Liver (tissue), 9 donors: ENCODE measurements around the gene RASD2. TPM values are rescaled to one million over a fixed set of nuclear protein-coding genes. Genes with fewer than 3 reads are reported as not detected.

Experiments
- DNase-seq: peaks from one replicate; pipeline ENCODE4 v3.0.0-alpha.2; 2017; ENCODE audit warnings: low spot score
- H3K27ac ChIP-seq, 2 donors: one replicate each; pipeline ENCODE4 v1.7.0; 2013; ENCODE audit warnings: inconsistent platforms in 2 of 2, low read length in 2 of 2, control low read depth in 1 of 2, low read depth in 1 of 2, mild to moderate bottlenecking in 1 of 2
- H3K27me3 ChIP-seq, 4 donors: one replicate each; pipeline versions ENCODE4 v1.6.1 to v1.7.0; 2013; ENCODE audit warnings: low read length in 3 of 4, inconsistent platforms in 1 of 4, mild to moderate bottlenecking in 1 of 4, moderate library complexity in 1 of 4; ENCODE audit not compliant: control insufficient read depth in 4 of 4, insufficient read depth in 4 of 4
- H3K36me3 ChIP-seq, 4 donors: one replicate each; pipeline versions ENCODE4 v1.6.1 to v1.7.0; 2013; ENCODE audit warnings: low read length in 3 of 4, mild to moderate bottlenecking in 3 of 4, low read depth in 1 of 4, moderate library complexity in 1 of 4; ENCODE audit not compliant: control insufficient read depth in 4 of 4, insufficient read depth in 3 of 4
- H3K4me1 ChIP-seq, 4 donors: one replicate each; pipeline versions ENCODE4 v1.6.1 to v1.7.0; 2013; ENCODE audit warnings: low read length in 3 of 4, mild to moderate bottlenecking in 3 of 4, moderate library complexity in 1 of 4; ENCODE audit not compliant: control insufficient read depth in 4 of 4, insufficient read depth in 4 of 4
- H3K4me3 ChIP-seq, 3 donors: one replicate each; pipeline versions ENCODE4 v1.6.1 to v1.7.0; 2013; ENCODE audit warnings: low read length in 3 of 3, control low read depth in 1 of 3, low read depth in 1 of 3, mild to moderate bottlenecking in 1 of 3
- H3K9ac ChIP-seq, 2 donors: one replicate each; pipeline ENCODE4 v1.7.0; 2013; ENCODE audit warnings: low read length in 2 of 2, mild to moderate bottlenecking in 2 of 2, moderate library complexity in 2 of 2, control low read depth in 1 of 2, low read depth in 1 of 2
- H3K9me3 ChIP-seq, 4 donors: one replicate each; pipeline versions ENCODE4 v1.6.1 to v1.7.0; 2013; ENCODE audit warnings: low read length in 3 of 4; ENCODE audit not compliant: control insufficient read depth in 4 of 4
- ATF3 ChIP-seq: IDR thresholded peaks from 2 replicates; pipeline ENCODE4 v1.6.1; 2016; ENCODE audit warnings: antibody characterized with exemption
- FOXA1 ChIP-seq: IDR thresholded peaks from 2 replicates; pipeline ENCODE4 v1.6.1; 2016; ENCODE audit warnings: antibody characterized with exemption
- FOXA2 ChIP-seq: IDR thresholded peaks from 2 replicates; pipeline ENCODE4 v1.6.1; 2016; ENCODE audit warnings: antibody characterized with exemption
- GABPA ChIP-seq, 2 donors: IDR thresholded peaks in 1 of 2; conservative IDR thresholded peaks in 1 of 2; 2 replicates each; pipeline ENCODE4 v1.6.1; 2016; ENCODE audit warnings: antibody characterized with exemption in 2 of 2, mild to moderate bottlenecking in 1 of 2, moderate library complexity in 1 of 2
- HNF4G ChIP-seq: IDR thresholded peaks from 2 replicates; pipeline ENCODE4 v1.6.1; 2016; ENCODE audit warnings: antibody characterized with exemption
- MAX ChIP-seq: IDR thresholded peaks from 2 replicates; pipeline ENCODE4 v1.6.1; 2016; ENCODE audit warnings: antibody characterized with exemption
- NR2F2 ChIP-seq: IDR thresholded peaks from 2 replicates; pipeline ENCODE4 v1.6.1; 2016; ENCODE audit warnings: antibody characterized with exemption
- RAD21 ChIP-seq, 2 donors: IDR thresholded peaks; 2 replicates each; pipeline ENCODE4 v1.6.1; 2016; ENCODE audit warnings: antibody characterized with exemption in 2 of 2, mild to moderate bottlenecking in 2 of 2
- REST ChIP-seq: IDR thresholded peaks from 2 replicates; pipeline ENCODE4 v1.6.1; 2016; ENCODE audit warnings: antibody characterized with exemption, mild to moderate bottlenecking
- RXRA ChIP-seq, 2 donors: IDR thresholded peaks; 2 replicates each; pipeline ENCODE4 v1.6.1; 2017 to 2018; ENCODE audit warnings: antibody characterized with exemption in 2 of 2, mild to moderate bottlenecking in 1 of 2
- SP1 ChIP-seq: IDR thresholded peaks from 2 replicates; pipeline ENCODE4 v1.6.1; 2018; ENCODE audit warnings: antibody characterized with exemption, mild to moderate bottlenecking
- TAF1 ChIP-seq: conservative IDR thresholded peaks from 2 replicates; pipeline ENCODE4 v1.6.1; 2016; ENCODE audit warnings: antibody characterized with exemption, mild to moderate bottlenecking
- YY1 ChIP-seq: IDR thresholded peaks from 2 replicates; pipeline ENCODE4 v1.6.1; 2016; ENCODE audit warnings: antibody characterized with exemption, mild to moderate bottlenecking
- WGBS: extraction: QIAGEN DNeasy Blood & Tissue Kit; methylation state at CpG from one replicate; pipeline ENCODE4 v1.1.7; 2013; 5-methylcytosine and 5-hydroxymethylcytosine counted together
- polyA plus RNA-seq, 2 donors: library from polyadenylated mRNA; stranded (reverse) in 1 of 2; unstranded in 1 of 2; fragments of 200-250 nt in 1 of 2; fragments of >200 nt in 1 of 2; fragmentation: Nextera tagmentation in 1 of 2; extraction: Ambion mirVana in 1 of 2; gene quantifications; one replicate each; pipeline versions ENCODE4 v1.2.1 to v1.2.3, GENCODE V29; 2013 to 2015
- total RNA-seq, 2 donors: library from RNA; depleted of rRNA; stranded (reverse); fragments of >200 nt; gene quantifications; one replicate each; pipeline ENCODE4 v1.2.3, GENCODE V29; 2014
- TF ChIP-seq, protein P1 (sequence below): IDR thresholded peaks from 2 replicates; pipeline ENCODE4 v1.6.1; 2016; ENCODE audit warnings: antibody characterized with exemption
- TF ChIP-seq, protein P2 (sequence below): fragments of 150-350 bp; IDR thresholded peaks from 2 replicates; pipeline ENCODE4 v1.5.1; 2017; ENCODE audit warnings: improper control_type of control experiment, low read depth, low read length; ENCODE audit not compliant: missing input control
- donor health status: healthy.
- donor health status: healthy.
- donor health status: healthy.
- donor health status: healthy.
- donor health status: healthy.

RASD2 gene
- total and polyA plus RNA-seq, 4 donors, result under 0.01 to 0.05 TPM; not detected in 2

DNA sequence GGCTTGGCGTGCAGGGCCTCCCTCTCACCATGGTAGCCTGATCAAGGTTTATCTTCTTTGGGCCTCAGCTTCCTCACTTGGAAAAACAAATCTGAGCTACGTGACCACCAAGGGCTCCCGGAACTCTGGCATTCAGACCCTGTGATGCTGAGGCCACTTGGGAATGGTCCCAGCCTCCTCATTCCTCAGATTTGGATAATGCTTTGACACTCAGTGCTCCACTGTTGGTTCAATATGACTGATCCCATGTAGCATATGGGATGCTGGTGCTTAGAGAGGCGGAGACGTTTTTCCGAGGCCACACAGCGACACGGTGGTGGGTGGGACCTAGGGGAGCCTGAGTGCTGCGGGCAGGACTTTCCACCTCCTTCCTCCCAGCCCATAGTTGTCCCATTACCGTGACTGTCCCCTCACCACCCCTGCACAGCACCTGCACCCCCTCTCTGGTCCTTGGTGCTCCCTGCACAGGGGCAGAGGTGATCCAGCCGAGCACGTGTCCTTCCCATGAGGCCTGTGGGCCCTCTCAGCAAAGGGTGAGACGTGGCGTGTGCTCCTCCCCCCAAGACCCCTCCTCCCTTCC, 53.4 kb downstream of the RASD2 start:
- TF ChIP-seq FOXA1, result no peak
- no peak for TF ChIP-seq ATF3
- TF ChIP-seq RXRA (IDR thresholded peaks at IDR 0.05), result no peak
- no peak for TF ChIP-seq REST
- H3K27me3 ChIP-seq, result no peaks in the 10 kb centered on the region
- no peak overlapping the region for H3K9ac ChIP-seq
- peaks cover 0 to 3% (median 0%) of the 10 kb centered on the region in 4 donors for H3K4me1 ChIP-seq
- H3K9me3 ChIP-seq, result no peaks in the 10 kb centered on the region
- H3K4me3 ChIP-seq, result no peak overlapping the region
- H3K27ac ChIP-seq, result no peak overlapping the region
- DNase-seq, result no peak
- H3K36me3 ChIP-seq, result no peaks in the 10 kb centered on the region
- WGBS, result 81% methylated on average over 14 of the region's 14 CpGs

DNA sequence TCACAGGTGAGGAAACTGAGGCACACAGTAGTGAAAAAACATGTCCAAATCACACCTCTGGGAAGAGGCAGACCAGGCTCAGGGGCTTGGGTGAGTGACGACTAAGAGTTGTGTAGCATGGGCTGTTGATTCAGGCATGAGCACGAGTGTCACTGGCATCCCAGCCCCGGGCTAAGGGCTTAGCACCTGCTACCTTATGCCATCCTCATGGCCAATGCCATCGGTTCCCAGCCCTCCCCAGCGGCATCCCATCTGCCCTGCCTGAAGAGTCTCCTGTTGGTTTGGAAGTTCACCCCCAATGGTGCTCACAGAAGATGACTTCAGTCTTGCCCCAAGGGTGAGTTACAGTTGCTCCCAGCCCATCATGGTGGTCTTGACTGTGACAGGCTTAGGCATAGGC, 54.1 kb downstream of the RASD2 start:
- no peak overlapping the region for H3K27ac ChIP-seq
- TF ChIP-seq HNF4G (no peak), RXRA (IDR thresholded peaks at IDR 0.05) (no peak), FOXA2 (no peak), NR2F2 (no peak), GABPA (IDR thresholded peaks at IDR 0.05 in 1 of 2, conservative IDR thresholded peaks at IDR 0.05 in 1 of 2) (no peak), SP1 (no peak), TAF1 (no peak)
- TF ChIP-seq, protein P1, sequence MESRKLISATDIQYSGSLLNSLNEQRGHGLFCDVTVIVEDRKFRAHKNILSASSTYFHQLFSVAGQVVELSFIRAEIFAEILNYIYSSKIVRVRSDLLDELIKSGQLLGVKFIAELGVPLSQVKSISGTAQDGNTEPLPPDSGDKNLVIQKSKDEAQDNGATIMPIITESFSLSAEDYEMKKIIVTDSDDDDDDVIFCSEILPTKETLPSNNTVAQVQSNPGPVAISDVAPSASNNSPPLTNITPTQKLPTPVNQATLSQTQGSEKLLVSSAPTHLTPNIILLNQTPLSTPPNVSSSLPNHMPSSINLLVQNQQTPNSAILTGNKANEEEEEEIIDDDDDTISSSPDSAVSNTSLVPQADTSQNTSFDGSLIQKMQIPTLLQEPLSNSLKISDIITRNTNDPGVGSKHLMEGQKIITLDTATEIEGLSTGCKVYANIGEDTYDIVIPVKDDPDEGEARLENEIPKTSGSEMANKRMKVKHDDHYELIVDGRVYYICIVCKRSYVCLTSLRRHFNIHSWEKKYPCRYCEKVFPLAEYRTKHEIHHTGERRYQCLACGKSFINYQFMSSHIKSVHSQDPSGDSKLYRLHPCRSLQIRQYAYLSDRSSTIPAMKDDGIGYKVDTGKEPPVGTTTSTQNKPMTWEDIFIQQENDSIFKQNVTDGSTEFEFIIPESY, result no peak
- no peaks in the 10 kb centered on the region for H3K27me3 ChIP-seq
- no peak overlapping the region for H3K9ac ChIP-seq
- DNase-seq, result no peak
- no peaks in the 10 kb centered on the region for H3K36me3 ChIP-seq
- no peaks in the 10 kb centered on the region for H3K9me3 ChIP-seq
- WGBS, result 95% methylated on average over 5 of the region's 5 CpGs
- peaks cover 0 to 3% (median 0%) of the 10 kb centered on the region in 4 donors for H3K4me1 ChIP-seq
- no peak overlapping the region for H3K4me3 ChIP-seq

DNA sequence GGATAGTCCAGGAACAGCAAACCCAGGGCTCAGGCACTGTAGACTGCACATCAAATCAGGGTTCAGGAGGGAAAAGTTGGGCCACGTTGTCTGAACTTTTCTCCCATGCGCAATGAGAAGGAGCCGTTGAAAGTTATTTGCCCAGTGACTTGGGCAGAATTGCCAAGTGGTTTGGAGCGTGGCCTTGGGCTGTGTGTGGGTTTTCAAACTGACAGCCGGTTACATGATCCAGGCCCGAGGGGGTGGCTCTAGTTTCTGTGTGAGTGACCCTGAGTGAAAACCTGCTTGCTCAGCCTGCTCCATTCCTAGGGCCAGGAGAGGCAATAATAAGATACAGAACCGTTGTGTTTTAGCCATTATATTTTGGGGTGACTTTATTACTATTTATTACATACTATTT, 56.2 kb downstream of the RASD2 start:
- no peak overlapping the region for H3K9ac ChIP-seq
- H3K4me3 ChIP-seq, result no peak overlapping the region
- no peaks in the 10 kb centered on the region for H3K36me3 ChIP-seq
- no peaks in the 10 kb centered on the region for H3K9me3 ChIP-seq
- H3K27ac ChIP-seq, result no peak overlapping the region
- no peak for DNase-seq
- no peaks in the 10 kb centered on the region for H3K27me3 ChIP-seq
- no peaks in the 10 kb centered on the region for H3K4me1 ChIP-seq
- WGBS, result 85% methylated on average over 7 of the region's 7 CpGs
- TF ChIP-seq, protein P2, sequence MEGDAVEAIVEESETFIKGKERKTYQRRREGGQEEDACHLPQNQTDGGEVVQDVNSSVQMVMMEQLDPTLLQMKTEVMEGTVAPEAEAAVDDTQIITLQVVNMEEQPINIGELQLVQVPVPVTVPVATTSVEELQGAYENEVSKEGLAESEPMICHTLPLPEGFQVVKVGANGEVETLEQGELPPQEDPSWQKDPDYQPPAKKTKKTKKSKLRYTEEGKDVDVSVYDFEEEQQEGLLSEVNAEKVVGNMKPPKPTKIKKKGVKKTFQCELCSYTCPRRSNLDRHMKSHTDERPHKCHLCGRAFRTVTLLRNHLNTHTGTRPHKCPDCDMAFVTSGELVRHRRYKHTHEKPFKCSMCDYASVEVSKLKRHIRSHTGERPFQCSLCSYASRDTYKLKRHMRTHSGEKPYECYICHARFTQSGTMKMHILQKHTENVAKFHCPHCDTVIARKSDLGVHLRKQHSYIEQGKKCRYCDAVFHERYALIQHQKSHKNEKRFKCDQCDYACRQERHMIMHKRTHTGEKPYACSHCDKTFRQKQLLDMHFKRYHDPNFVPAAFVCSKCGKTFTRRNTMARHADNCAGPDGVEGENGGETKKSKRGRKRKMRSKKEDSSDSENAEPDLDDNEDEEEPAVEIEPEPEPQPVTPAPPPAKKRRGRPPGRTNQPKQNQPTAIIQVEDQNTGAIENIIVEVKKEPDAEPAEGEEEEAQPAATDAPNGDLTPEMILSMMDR, result no peak
- TF ChIP-seq NR2F2 (no peak), RAD21 (IDR thresholded peaks at IDR 0.05) (no peak), TAF1 (no peak), HNF4G (no peak), SP1 (no peak), MAX (no peak), YY1 (no peak), FOXA1 (no peak), RXRA (IDR thresholded peaks at IDR 0.05) (no peak)
- TF ChIP-seq, protein P1, result no peak
